Suppressor macrophage treated with lipopolysaccharide for 1 hour (primary cell): ENCODE data around the gene HMGXB3.
"Not testable (repeated sequence)": the region's sequence is repeated elsewhere in the genome, so short reads cannot be mapped to it uniquely, and the experiment has no call there.

Experiments
- DNase-seq, 3 donors: peaks; one replicate each; pipeline ENCODE4 v3.0.0-alpha.2; 2020 to 2022

HMGXB3 gene

GRCh38 chr5:150069672-150070627 lies 69.4 kb downstream of the HMGXB3 start:
- DNase-seq: no peak

GRCh38 chr5:150070821-150071220 lies 70.3 kb downstream of the HMGXB3 start:
- DNase-seq: no peak

- no peak for DNase-seq
Measured at GRCh38 chr5:150073086-150073625, 72.6 kb downstream of the HMGXB3 start.

- no peak for DNase-seq
Measured at GRCh38 chr5:150073677-150074076, 73.1 kb downstream of the HMGXB3 start.

- DNase-seq: no peak
Measured at GRCh38 chr5:150075233-150075632, 74.7 kb downstream of the HMGXB3 start.

GRCh38 chr5:150075806-150076205 lies 75.3 kb downstream of the HMGXB3 start:
- no peak for DNase-seq

DNA sequence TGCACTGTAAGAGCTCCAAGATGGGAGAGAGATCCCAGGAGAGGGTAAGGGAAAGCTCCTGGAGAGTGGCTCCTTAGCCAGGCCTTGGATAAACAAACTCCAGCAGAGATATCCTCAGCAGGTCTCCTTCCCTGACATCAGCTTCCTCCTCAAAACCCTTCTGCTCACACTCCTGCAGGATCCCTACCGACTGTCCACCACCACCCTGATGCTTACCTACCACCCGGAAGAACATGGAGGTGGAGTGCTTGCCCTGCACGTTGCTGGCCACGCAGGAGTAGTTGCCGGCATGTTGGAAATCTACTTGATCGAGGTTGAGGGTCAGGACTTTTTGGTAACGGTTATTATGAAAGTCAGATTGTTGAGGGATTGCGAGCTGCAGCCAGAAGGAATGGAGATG lies 76.5 kb downstream of the HMGXB3 start:
- DNase-seq: no peak

- DNase-seq: no peak
Measured at GRCh38 chr5:150077996-150078801, 77.7 kb downstream of the HMGXB3 start.

- no peak for DNase-seq
Measured at GRCh38 chr5:150078802-150079689, 78.5 kb downstream of the HMGXB3 start.

GRCh38 chr5:150079909-150080461 lies 79.4 kb downstream of the HMGXB3 start:
- DNase-seq: no peak

GRCh38 chr5:150080696-150081435 lies 80.3 kb downstream of the HMGXB3 start:
- no peak for DNase-seq

- DNase-seq: peak; percentile 95 to 99 (median 96)
Measured at GRCh38 chr5:150081541-150082283, 81.2 kb downstream of the HMGXB3 start.

DNA sequence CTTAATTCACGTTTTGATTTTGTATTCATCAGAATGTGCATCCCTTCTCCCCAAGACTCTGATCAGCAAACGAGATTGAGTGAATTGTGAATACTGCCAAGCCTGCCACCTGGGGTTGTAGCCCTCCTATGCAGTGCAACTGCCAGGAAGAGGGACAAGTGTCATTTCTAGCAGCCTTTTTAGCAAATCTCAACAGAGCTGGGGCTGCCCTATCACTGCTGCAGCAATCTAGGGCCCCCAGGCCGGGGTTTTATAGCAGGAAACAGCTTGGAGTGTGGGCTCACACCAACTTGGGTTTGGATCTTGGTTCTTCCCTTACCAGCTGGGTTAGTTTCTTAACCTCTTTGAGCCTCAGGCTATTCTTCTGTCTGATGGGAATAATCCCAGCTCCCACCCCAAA lies 81.8 kb downstream of the HMGXB3 start:
- no peak for DNase-seq

DNA sequence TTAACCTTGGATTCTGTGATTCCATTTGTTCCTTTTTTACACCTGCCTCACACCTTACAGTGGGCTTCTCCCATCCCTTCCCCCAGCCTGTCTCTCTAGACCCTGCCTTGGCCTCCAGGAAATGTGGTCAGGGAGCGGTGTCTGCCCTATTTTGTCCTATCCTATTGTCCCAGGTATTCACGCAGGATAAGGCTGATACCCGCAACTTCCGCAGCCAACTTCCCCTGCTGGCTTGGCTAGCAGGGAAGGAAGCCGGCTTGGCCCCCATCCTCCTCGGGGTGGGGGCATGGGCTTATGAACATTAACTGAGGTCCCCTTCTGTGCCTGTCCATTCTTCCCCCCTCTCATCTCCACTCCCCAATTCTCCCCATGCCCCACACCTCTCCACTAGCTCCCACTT lies 82.3 kb downstream of the HMGXB3 start:
- peak in 1 of 3 donors; percentile 41 for DNase-seq

DNA sequence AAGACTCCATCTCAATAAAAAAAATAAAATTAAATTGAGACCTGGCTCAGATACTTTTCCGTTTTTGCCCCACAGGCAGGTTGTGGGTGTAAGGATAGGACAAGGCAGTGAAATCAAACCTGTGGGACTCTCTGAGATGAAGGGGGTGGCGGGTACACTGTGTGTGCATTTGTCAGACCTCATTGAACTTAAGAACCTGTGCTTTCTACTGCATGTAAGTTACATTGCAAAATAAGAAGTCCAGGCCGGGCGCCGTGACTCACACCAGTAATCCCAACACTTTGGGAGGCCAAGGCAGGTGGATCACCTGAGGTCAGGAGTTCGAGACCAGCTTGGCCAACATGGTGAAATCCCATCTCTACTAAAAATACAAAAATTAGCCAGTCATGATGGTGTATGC lies 84.2 kb downstream of the HMGXB3 start:
- DNase-seq: not testable (repeated sequence)

DNA sequence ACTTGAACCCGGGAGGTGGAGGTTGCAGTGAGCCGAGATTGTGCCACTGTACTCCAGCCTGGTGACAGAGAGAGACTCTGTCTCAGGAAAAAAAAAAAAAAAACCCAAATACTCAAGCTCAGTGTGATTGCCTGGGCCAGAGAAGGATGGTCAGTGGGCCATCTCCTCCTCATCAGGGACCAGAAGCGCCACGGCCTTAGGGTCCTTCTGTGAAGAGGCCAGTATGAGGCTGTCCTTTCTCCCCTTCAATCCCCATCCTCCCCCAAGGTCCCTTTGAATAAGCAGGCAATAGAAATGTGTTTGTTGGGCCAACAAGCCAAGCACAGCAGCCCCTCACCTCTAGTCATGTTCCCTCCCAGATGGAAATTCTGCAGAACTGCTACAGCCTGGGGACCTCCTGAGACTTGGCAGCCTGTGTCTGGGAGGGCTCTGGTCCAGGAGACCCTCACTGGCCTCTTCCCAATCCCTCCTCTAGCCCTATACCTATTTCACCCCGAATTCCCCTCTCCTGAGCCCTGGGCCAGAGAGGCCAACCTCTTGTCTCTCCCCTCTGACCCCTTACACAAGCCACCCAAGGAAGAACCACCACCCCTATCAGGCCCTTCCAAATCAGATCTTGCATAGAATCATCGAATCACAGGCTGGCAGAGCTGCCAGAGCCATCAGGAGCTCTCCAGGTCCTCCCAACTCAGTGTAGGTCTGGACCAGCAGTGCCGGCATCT lies 84.8 kb downstream of the HMGXB3 start:
- DNase-seq: no peak

- peak; percentile 65 to 73 (median 71) for DNase-seq
Measured at GRCh38 chr5:150085950-150086715, 85.6 kb downstream of the HMGXB3 start, which contains the start of gene CSF1R. Gene CSF1R (minus strand): TSS chr5:150086554. CDS start chr5:150086427, 127 bp downstream.

GRCh38 chr5:150092159-150092787 lies 91.7 kb downstream of the HMGXB3 start:
- no peak for DNase-seq
